GM21786 (cell line): Measurements from ENCODE around the gene ST3GAL2.
A peak's percentile ranks its signal among the peaks of the same experiment; 100 is the strongest.

Source experiments
- ATAC-seq: cut with Tn5 transposase; IDR thresholded peaks from one replicate; pipeline ENCODE4 v1.9.1; 2021; ENCODE audit not compliant: unreplicated experiment

Gene ST3GAL2

GRCh38 chr16:70438585-70438968 is 323 bp downstream of the ST3GAL2 start:
- ATAC-seq: no peak

- ATAC-seq: no peak
These were observed 1.0 kb downstream of the ST3GAL2 start for GRCh38 chr16:70437582-70438557.

- ATAC-seq: no peak
These were observed 1.8 kb downstream of the ST3GAL2 start for GRCh38 chr16:70437017-70437581.

DNA sequence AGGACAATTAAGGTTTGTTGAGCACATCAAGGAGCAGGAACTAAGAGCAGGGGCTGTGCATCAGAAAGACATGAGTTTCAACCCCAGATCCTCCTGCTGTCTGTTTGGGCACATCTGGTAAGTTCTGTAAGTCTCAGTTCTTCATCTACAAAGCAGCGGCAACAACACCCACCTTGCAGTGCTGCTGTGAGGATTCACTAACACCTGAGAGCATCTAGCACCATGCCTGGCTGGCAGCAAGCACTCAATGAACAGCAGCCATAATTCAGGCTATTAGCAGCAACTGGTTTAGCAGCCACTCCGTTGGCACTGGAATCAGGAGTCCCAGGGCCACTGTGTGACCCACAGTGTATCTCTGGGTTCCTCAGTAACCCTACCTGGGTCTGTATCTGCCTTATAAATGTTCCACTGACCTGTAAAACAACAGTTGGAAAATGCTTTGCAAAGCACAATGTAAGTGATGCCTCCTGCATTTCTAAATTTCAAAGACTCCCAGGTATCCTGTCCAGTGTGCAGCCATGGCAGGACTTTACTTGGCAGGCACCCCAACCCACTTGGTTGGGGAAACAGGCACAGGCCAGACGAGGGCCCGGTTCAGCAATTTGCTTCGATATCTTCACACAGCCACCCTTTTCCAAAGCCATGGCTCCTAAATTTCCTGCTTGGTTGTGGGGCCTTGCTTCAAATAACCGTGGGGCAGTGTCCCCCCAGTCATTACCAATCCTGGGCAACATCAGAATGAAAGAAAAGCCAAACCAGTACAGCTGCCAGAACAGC is 4.2 kb downstream of the ST3GAL2 start:
- ATAC-seq: no peak

DNA sequence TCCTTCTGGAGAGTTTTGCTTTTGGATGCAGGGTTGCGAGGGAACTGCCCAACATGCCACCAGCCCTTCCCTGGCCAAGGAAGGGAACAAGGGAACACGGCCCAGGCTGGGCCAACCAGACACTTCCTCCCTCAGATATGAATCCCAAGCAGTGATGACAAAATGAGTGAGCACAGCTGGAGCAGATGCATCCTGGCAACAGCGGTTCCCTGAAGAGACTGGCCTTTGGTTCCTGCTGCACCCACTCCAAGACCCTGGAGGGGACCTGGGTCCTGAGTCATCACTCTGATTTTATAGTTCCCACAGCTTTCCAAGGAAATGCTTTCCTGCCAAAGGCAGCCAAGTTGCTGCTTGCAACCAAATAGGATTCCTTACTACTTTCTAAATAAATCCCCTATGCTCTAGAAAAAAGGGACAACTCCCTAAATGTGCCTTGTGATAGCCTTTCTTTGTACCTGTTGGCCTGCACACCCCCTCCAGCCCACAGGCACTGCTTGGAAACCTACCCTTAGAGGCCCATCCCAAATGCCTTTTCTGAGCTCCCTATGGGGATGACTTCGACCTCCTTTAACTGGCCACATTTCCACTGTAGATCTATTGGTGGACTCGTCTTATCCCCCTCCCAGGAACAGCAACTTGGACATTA is 5.3 kb downstream of the ST3GAL2 start:
- ATAC-seq: no peak

- no peak for ATAC-seq
These were observed 6.0 kb downstream of the ST3GAL2 start for GRCh38 chr16:70432723-70433457.

DNA sequence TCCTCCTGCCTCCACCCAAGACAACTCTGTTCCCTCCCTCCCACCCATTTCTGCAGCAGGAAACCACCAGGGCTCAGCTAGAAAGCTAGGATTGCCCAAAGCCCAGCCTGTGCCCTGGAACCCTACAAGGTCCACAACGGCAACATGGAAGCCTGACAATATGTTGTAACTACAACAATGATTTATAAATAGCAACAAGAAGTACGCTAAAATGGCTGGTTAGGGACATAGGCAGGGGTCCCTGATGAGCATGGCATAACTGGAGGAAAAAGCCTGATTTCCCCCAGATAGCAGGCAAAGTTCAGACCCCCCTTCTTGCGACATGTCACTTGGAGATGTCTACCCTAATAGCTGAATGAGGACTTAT is 6.6 kb downstream of the ST3GAL2 start:
- ATAC-seq: no peak

- peak; percentile 39 for ATAC-seq
These were observed 8.0 kb downstream of the ST3GAL2 start for GRCh38 chr16:70430667-70431536.

- peak; percentile 19 for ATAC-seq
These were observed 8.8 kb downstream of the ST3GAL2 start for GRCh38 chr16:70429888-70430666.

GRCh38 chr16:70428178-70428998 is 10.5 kb downstream of the ST3GAL2 start:
- peak; percentile 23 for ATAC-seq

DNA sequence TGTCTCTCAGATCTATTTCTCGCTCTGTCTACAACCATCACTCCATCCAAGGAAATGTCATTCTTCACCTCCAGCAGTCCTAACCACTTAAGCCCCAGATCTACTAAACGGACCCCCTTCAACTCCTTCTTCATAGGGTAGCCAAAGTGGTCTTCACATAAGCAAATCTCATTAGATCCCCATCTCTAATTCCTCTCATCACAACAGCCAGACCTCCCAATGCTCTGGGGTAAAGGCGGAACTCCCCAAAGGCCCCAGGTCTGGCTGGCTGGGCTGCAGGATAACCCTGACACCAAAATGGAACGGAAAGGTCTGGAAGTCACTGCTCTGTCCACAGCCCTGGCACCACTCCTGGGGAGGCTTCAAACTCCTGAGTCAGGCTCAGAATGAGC is 11.1 kb downstream of the ST3GAL2 start:
- ATAC-seq: no peak

- no peak for ATAC-seq
These were observed 16.4 kb downstream of the ST3GAL2 start for GRCh38 chr16:70422543-70422942.

- ATAC-seq: no peak
These were observed 17.2 kb downstream of the ST3GAL2 start for GRCh38 chr16:70421473-70422311.

GRCh38 chr16:70421014-70421413 is 17.9 kb downstream of the ST3GAL2 start:
- ATAC-seq: no peak

GRCh38 chr16:70419384-70420327 is 19.2 kb downstream of the ST3GAL2 start:
- no peak for ATAC-seq

- ATAC-seq: no peak
These were observed 19.9 kb downstream of the ST3GAL2 start for GRCh38 chr16:70418993-70419318.
